Measurements from ENCODE around the gene OBSCN.

The OBSCN gene

DNA sequence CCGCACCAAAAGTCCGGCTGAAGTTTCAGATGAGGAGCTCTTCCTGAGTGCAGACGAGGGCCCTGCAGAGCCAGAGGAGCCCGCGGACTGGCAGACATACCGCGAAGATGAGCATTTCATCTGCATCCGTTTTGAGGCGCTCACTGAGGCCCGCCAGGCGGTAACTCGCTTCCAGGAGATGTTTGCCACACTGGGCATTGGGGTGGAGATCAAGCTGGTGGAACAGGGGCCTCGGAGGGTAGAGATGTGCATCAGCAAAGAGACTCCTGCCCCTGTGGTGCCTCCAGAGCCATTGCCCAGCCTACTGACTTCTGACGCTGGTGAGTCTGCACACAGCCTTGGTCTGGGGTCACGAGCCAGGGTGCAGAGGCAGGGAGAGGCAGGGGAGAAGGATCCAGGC lies 114.1 kb downstream of the OBSCN start:
- no peak for DNase-seq

DNA sequence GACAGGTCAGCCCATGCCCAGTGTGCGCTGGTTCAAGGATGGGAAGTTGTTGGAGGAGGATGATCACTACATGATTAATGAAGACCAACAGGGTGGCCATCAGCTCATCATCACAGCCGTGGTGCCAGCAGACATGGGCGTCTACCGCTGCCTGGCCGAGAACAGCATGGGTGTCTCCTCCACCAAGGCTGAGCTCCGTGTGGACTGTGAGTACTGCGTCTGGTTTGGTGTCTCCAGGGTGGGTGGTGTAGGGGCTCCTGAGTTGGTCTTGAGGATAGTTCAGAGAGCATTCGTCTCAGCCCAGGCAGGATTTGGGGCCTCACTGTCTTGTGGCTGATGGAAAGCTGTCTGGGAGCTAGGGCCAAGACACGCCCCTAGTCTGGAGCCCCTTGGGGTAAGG lies 115.6 kb downstream of the OBSCN start:
- DNase-seq, result no peak

DNA sequence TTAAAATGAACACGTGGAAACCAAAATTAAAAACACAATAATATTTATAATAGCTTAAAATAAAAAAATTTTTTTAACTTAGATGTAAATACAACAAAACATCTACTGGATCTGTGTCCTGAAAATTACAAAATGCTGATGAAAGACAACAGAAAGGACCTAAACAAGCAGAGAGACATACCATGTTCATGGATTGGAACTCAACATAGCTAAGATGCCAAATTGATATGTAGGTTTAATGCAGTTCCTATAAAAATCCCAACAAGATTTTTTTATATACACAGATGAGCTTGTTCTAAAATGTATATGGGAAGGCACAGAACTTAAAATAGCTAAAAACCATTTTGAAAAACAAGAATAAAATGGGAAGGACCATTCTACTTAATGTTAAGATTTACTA lies 117.4 kb downstream of the OBSCN start:
- DNase-seq, result no peak

DNA sequence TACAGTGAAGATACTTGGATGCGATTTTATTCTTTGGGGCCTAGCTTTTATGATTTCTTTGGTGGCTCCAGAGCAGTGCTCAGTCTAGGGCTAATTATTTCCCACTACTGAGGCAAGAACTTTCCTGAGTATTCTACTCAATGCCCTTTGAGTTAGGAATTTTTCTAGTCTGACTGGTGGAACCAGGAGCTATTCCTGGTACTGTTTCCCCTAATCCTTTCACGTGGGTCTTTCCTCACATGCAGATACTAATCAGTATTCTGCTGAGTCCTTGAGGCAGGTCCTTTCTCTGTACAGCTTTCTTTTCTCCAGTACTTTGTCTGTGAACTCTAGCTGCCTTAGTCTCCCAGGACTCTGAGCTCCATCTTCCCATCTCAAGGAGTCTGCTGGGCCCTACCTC lies 122.0 kb downstream of the OBSCN start:
- no peak for DNase-seq

- no peak for DNase-seq
Observed at GRCh38 chr1:228332797-228333738, 125.2 kb downstream of the OBSCN start.

GRCh38 chr1:228333739-228334115 lies 125.9 kb downstream of the OBSCN start:
- no peak for DNase-seq

GRCh38 chr1:228334226-228334935 lies 126.5 kb downstream of the OBSCN start:
- no peak for DNase-seq

DNA sequence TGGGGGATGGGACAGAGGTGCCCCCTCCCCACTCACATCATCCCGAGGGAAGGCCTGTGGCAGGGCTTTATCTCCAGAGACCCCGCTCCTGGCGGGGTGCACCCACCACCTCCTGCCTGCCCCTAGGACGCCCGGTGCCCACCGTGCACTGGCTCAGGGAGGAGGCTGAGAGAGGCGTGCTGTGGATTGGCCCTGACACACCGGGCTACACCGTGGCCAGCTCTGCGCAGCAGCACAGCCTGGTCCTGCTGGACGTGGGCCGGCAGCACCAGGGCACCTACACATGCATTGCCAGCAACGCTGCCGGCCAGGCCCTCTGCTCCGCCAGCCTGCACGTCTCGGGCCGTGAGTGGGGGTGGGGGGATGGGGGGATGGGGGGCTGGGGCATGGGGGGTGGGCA lies 127.1 kb downstream of the OBSCN start:
- no peak for DNase-seq

GRCh38 chr1:228335406-228336307 lies 127.8 kb downstream of the OBSCN start:
- DNase-seq, result no peak

GRCh38 chr1:228336308-228337030 lies 128.6 kb downstream of the OBSCN start:
- DNase-seq, result no peak

- no peak for DNase-seq
Observed at GRCh38 chr1:228337031-228337564, 129.3 kb downstream of the OBSCN start.

DNA sequence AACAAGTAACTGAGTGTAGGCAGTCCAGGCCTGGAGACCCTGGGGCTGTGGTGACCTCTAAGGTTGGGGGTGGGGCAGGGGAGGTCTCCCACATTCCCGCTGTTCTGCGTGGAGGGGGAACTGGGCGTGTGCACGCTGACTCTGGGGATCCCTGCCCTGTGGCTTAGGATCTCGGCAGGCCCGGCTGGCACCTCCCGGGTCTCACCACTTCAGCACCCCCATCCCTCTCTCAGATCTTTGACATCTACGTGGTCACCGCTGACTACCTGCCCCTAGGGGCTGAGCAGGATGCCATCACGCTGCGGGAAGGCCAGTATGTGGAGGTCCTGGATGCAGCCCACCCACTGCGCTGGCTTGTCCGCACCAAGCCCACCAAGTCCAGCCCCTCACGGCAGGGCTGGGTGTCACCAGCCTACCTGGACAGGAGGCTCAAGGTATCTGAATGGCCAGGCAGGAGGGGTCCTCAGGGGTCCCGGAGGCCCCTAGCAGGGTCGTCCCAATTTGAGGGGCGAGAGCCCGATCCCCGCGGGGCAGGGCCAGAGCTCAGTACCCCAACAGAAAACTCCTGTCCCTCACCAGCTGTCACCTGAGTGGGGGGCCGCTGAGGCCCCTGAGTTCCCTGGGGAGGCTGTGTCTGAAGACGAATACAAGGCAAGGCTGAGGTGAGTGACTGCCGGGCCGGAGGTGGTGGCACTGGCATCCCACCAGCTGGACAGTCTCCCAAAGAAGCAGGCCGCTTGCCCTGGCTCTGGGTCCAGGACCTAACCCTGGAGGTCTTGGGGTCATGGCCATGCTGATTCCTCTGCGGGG lies 130.1 kb downstream of the OBSCN start:
- DNase-seq, result no peak

- DNase-seq, result no peak
Observed at GRCh38 chr1:228338521-228339051, 130.7 kb downstream of the OBSCN start.

DNA sequence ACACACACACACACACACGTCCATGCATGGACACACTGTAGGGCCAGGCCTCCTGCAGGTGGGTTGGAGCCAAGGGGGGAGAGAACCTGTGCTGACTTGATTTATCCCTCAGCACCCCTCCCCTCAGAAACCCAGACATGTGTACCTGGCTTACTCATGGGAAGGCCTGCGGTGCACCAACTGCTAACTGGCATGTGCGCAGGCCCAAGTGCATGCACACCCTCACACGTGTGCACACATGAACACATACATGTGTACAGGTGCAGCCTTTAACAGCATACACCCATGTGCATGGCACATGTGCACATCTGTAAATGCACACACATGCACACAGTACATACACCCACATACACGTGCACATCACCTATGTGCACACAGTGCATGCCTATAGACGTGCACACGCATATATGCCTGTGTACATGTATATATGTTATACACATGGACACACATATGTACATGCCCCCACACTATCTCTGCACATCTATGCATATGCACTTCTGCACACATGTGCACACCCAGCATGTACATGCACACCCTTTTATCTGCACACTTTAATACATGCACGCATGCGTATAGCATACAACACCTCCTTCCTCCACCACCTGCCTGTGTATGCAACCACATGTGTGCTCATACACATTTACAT lies 131.3 kb downstream of the OBSCN start:
- DNase-seq, result no peak

- DNase-seq, result no peak
Observed at GRCh38 chr1:228339766-228340685, 132.2 kb downstream of the OBSCN start.

DNA sequence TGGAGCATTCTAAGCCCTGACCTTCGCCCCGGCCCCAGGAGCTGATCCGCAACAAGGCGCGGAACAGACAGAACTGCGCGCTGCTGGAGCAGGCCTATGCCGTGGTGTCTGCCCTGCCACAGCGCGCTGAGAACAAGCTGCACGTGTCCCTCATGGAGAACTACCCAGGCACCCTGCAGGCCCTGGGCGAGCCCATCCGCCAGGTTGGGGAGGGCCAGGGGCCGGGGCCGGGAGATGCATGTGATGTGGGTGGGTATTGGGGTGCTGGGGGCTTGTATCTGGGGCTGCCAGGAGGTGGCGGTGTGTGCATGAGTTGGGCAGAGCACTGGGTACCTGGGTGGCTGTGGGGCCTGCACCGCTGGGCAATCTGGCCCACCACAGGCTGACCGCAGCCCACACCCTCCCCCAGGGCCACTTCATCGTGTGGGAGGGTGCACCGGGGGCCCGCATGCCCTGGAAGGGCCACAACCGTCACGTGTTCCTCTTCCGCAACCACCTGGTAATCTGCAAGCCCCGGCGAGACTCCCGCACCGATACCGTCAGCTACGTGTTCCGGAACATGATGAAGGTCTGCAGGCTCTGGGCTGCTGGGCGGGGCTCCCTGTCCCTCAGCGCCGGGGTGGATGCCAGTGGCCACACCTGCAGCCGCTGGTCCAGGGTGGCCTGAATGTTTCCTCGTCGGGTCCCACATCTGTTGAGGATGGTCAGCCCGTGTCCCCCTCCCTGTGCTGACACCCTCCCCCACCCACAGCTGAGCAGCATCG lies 133.0 kb downstream of the OBSCN start:
- DNase-seq, result no peak

- no peak for DNase-seq
Observed at GRCh38 chr1:228341450-228341813, 133.6 kb downstream of the OBSCN start.
